Activated naive CD8-positive, alpha-beta T cell treated with anti-CD3 and anti-CD28 coated beads for 36 hours (primary cell): ENCODE measurements around the gene SLC35F1. TPM values are rescaled to one million over a fixed set of nuclear protein-coding genes. Genes with fewer than 3 reads are reported as not detected.

Experiments
- total RNA-seq, 2 experiments: library from RNA; stranded (reverse); gene quantifications; one replicate each; pipeline ENCODE4 v1.2.3, GENCODE V29; 2021

Gene SLC35F1
- total RNA-seq, 2 experiments from 2014 or later, result 0.08 TPM

Other genes with a start within 250 kb of the SLC35F1 start
- 10 to 100 TPM; 63.7 to 64.1 TPM for gene NUS1, start 231.8 kb upstream of the SLC35F1 start, total RNA-seq